H1 (cell line): ENCODE data around the gene ADAM22. TPM values are rescaled to one million over a fixed set of nuclear protein-coding genes. Genes with fewer than 3 reads are reported as not detected.

Experiments used
- EP300 ChIP-seq, 2 experiments: IDR thresholded peaks; 1 replicate in 1 of 2; 2 replicates in 1 of 2; pipeline ENCODE4 v1.6.1; 2011 to 2012; ENCODE audit warnings: low read depth in 2 of 2, low read length in 2 of 2, mild to moderate bottlenecking in 2 of 2, borderline replicate concordance in 1 of 2, inconsistent platforms in 1 of 2, moderate library complexity in 1 of 2
- GABPA ChIP-seq: IDR thresholded peaks from 2 replicates; pipeline ENCODE4 v1.6.1; 2011; ENCODE audit warnings: mild to moderate bottlenecking, low read length, moderate library complexity, borderline replicate concordance; ENCODE audit not compliant: insufficient read depth
- JUND ChIP-seq: IDR thresholded peaks from 2 replicates; pipeline ENCODE4 v1.6.1; 2011; ENCODE audit warnings: mild to moderate bottlenecking, improper control_type of control experiment, low read length
- NRF1 ChIP-seq: IDR thresholded peaks from 2 replicates; pipeline ENCODE4 v1.6.1; 2011; ENCODE audit warnings: mild to moderate bottlenecking, low read depth, low read length, improper control_type of control experiment
- POLR2AphosphoS5 ChIP-seq: IDR thresholded peaks from 2 replicates; pipeline ENCODE4 v1.6.1; 2011; ENCODE audit warnings: low read depth, low read length
- SP1 ChIP-seq: IDR thresholded peaks from 2 replicates; pipeline ENCODE4 v1.6.1; 2011; ENCODE audit warnings: low read depth, low read length
- TEAD4 ChIP-seq: IDR thresholded peaks from 2 replicates; pipeline ENCODE4 v1.6.1; 2012; ENCODE audit warnings: low read depth, low read length, inconsistent platforms, mixed read lengths
- polyA plus RNA-seq, 7 experiments: library from polyadenylated mRNA; depleted of rRNA in 3 of 7; stranded (reverse) in 5 of 7; unstranded in 2 of 7; fragments of >200 nt in 5 of 7; fragments of 200-250 nt in 2 of 7; gene quantifications; 1 replicate in 5 of 7; 2 replicates in 1 of 7; 4 replicates in 1 of 7; pipeline versions ENCODE4 v1.2.1 to v1.2.3, GENCODE V29; 2011 to 2013; ENCODE audit warnings: missing spikeins in 2 of 7, mixed read lengths in 2 of 7
- total RNA-seq: library from RNA; stranded (reverse); fragmentation: NEBNext Ultra II Directional; extraction: Animal tissue kit (Norgen Biotek cat#: 25700); gene quantifications from 2 replicates; pipeline ENCODE4 v1.2.1, GENCODE V29; 2021

Gene ADAM22
- total and polyA plus RNA-seq, 2 of the 8 experiments (the other 6 are each of a cell fraction or from before 2014, with no cell fraction given) = 4.6 to 21.4 TPM

- TF ChIP-seq TEAD4 = no peak
- no peak for TF ChIP-seq JUND
- no peak for TF ChIP-seq POLR2AphosphoS5
- TF ChIP-seq NRF1 = no peak
- no peak for TF ChIP-seq SP1
- TF ChIP-seq EP300 (IDR thresholded peaks at IDR 0.05; ENCODE audit: borderline replicate concordance in 1 of 2, low read depth in 2 of 2, low read length in 2 of 2) = no peak
- TF ChIP-seq GABPA = no peak
Measured at GRCh38 chr7:88121335-88121734, 187.3 kb downstream of the ADAM22 start (continued).
